ENCODE measurements around the gene TCEA2. TPM values are rescaled to one million over a fixed set of nuclear protein-coding genes. Genes with fewer than 3 reads are reported as not detected.

TCEA2 gene
- total and polyA plus RNA-seq, 2 of the 13 experiments (the other 11 are each of a cell fraction or from before 2014, with no cell fraction given) = 28.1 to 33.7 TPM

DNA sequence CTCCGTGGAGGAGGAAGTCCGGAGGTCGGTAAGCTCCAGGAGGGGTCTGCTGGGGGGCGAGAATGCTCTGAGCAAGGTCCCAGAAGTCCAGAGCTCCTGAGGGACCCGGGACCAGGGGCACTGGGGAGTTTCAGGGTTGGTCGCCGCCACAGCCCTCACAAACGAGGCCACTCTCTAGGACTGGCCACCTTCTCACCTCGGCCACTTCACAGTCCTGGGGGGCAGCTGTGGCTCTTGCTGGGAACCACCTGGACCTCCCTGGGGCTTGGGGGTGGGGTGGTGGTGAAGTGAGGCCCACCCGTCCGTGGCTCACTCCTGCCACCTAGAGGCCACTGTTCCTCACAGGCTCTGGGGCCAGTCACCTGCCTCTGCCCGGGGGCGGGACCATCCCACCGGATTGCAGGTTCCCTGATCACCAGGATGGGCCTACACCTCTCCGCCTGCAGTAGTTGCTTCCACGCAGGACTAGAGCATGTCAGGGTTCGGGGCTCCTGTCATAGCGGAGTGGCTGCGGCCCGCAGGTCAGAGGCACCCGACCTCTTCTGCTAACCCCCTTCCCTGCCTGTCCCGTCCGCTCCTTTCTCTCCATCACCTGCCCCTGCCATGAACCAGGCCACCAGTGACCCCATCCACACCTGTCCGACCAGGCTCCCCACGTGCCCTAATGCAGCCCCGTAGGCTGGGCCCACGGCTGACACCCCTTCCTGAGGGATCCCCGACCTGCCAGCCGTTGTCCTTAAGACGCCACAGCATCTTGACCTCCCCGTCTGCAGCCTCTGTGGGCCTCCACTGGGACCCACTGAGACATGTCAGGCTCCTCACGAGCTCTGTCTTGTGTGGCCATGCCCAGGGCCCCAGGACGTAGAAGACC lies 5.1 kb upstream of the TCEA2 start (continued):
- TF ChIP-seq, protein P1, sequence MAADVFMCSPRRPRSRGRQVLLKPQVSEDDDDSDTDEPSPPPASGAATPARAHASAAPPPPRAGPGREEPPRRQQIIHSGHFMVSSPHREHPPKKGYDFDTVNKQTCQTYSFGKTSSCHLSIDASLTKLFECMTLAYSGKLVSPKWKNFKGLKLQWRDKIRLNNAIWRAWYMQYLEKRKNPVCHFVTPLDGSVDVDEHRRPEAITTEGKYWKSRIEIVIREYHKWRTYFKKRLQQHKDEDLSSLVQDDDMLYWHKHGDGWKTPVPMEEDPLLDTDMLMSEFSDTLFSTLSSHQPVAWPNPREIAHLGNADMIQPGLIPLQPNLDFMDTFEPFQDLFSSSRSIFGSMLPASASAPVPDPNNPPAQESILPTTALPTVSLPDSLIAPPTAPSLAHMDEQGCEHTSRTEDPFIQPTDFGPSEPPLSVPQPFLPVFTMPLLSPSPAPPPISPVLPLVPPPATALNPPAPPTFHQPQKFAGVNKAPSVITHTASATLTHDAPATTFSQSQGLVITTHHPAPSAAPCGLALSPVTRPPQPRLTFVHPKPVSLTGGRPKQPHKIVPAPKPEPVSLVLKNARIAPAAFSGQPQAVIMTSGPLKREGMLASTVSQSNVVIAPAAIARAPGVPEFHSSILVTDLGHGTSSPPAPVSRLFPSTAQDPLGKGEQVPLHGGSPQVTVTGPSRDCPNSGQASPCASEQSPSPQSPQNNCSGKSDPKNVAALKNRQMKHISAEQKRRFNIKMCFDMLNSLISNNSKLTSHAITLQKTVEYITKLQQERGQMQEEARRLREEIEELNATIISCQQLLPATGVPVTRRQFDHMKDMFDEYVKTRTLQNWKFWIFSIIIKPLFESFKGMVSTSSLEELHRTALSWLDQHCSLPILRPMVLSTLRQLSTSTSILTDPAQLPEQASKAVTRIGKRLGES (CRISPR knock-in tag; IDR thresholded peaks at IDR 0.05; ENCODE audit: borderline replicate concordance) = no peak
- TF ChIP-seq, protein P2, sequence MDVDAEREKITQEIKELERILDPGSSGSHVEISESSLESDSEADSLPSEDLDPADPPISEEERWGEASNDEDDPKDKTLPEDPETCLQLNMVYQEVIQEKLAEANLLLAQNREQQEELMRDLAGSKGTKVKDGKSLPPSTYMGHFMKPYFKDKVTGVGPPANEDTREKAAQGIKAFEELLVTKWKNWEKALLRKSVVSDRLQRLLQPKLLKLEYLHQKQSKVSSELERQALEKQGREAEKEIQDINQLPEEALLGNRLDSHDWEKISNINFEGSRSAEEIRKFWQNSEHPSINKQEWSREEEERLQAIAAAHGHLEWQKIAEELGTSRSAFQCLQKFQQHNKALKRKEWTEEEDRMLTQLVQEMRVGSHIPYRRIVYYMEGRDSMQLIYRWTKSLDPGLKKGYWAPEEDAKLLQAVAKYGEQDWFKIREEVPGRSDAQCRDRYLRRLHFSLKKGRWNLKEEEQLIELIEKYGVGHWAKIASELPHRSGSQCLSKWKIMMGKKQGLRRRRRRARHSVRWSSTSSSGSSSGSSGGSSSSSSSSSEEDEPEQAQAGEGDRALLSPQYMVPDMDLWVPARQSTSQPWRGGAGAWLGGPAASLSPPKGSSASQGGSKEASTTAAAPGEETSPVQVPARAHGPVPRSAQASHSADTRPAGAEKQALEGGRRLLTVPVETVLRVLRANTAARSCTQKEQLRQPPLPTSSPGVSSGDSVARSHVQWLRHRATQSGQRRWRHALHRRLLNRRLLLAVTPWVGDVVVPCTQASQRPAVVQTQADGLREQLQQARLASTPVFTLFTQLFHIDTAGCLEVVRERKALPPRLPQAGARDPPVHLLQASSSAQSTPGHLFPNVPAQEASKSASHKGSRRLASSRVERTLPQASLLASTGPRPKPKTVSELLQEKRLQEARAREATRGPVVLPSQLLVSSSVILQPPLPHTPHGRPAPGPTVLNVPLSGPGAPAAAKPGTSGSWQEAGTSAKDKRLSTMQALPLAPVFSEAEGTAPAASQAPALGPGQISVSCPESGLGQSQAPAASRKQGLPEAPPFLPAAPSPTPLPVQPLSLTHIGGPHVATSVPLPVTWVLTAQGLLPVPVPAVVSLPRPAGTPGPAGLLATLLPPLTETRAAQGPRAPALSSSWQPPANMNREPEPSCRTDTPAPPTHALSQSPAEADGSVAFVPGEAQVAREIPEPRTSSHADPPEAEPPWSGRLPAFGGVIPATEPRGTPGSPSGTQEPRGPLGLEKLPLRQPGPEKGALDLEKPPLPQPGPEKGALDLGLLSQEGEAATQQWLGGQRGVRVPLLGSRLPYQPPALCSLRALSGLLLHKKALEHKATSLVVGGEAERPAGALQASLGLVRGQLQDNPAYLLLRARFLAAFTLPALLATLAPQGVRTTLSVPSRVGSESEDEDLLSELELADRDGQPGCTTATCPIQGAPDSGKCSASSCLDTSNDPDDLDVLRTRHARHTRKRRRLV (CRISPR knock-in tag; IDR thresholded peaks at IDR 0.05) = no peak
- TF ChIP-seq FOSL2 (CRISPR knock-in tag; IDR thresholded peaks at IDR 0.05) (peak; percentile 75), MED1 (CRISPR knock-in tag; IDR thresholded peaks at IDR 0.05) (peak; percentile 69), ZNF251 (CRISPR knock-in tag; IDR thresholded peaks at IDR 0.05) (0 out of 2 replicates have a peak, but pooled peaks have one; percentile 4), GTF3A (CRISPR knock-in tag; conservative IDR thresholded peaks at IDR 0.05) (0 out of 2 replicates have a peak, but pooled peaks have one; percentile 29), TOE1 (CRISPR knock-in tag; IDR thresholded peaks at IDR 0.05) (no peak), CBX1 (IDR thresholded peaks at IDR 0.05; ENCODE audit: low read depth) (peak; percentile 71), THYN1 (CRISPR knock-in tag; IDR thresholded peaks at IDR 0.05; ENCODE audit: borderline replicate concordance, low read depth) (no peak), U2AF1 (optimal IDR thresholded peaks at IDR 0.05; ENCODE audit: low read depth, low read length) (no peak), FOXA3 (CRISPR knock-in tag; IDR thresholded peaks at IDR 0.05) (peak; percentile 54), KLF16 (CRISPR knock-in tag; IDR thresholded peaks at IDR 0.05) (peak in 1 of 2 experiments; percentile 54; a peak in 1 of 4 replicates), STAG1 (CRISPR knock-in tag; IDR thresholded peaks at IDR 0.05) (peak; percentile 96)
- TF ChIP-seq, protein P3, sequence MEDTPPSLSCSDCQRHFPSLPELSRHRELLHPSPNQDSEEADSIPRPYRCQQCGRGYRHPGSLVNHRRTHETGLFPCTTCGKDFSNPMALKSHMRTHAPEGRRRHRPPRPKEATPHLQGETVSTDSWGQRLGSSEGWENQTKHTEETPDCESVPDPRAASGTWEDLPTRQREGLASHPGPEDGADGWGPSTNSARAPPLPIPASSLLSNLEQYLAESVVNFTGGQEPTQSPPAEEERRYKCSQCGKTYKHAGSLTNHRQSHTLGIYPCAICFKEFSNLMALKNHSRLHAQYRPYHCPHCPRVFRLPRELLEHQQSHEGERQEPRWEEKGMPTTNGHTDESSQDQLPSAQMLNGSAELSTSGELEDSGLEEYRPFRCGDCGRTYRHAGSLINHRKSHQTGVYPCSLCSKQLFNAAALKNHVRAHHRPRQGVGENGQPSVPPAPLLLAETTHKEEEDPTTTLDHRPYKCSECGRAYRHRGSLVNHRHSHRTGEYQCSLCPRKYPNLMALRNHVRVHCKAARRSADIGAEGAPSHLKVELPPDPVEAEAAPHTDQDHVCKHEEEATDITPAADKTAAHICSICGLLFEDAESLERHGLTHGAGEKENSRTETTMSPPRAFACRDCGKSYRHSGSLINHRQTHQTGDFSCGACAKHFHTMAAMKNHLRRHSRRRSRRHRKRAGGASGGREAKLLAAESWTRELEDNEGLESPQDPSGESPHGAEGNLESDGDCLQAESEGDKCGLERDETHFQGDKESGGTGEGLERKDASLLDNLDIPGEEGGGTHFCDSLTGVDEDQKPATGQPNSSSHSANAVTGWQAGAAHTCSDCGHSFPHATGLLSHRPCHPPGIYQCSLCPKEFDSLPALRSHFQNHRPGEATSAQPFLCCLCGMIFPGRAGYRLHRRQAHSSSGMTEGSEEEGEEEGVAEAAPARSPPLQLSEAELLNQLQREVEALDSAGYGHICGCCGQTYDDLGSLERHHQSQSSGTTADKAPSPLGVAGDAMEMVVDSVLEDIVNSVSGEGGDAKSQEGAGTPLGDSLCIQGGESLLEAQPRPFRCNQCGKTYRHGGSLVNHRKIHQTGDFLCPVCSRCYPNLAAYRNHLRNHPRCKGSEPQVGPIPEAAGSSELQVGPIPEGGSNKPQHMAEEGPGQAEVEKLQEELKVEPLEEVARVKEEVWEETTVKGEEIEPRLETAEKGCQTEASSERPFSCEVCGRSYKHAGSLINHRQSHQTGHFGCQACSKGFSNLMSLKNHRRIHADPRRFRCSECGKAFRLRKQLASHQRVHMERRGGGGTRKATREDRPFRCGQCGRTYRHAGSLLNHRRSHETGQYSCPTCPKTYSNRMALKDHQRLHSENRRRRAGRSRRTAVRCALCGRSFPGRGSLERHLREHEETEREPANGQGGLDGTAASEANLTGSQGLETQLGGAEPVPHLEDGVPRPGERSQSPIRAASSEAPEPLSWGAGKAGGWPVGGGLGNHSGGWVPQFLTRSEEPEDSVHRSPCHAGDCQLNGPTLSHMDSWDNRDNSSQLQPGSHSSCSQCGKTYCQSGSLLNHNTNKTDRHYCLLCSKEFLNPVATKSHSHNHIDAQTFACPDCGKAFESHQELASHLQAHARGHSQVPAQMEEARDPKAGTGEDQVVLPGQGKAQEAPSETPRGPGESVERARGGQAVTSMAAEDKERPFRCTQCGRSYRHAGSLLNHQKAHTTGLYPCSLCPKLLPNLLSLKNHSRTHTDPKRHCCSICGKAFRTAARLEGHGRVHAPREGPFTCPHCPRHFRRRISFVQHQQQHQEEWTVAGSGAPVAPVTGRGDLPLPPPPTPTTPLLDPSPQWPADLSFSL (CRISPR knock-in tag; IDR thresholded peaks at IDR 0.05) = 0 out of 2 replicates have a peak, but pooled peaks have one; percentile 51
